Measurements from ENCODE around the gene HPGDS.
"Not testable (repeated sequence)": the region's sequence is repeated elsewhere in the genome, so short reads cannot be mapped to it uniquely, and the experiment has no call there.

Gene HPGDS

GRCh38 chr4:94325835-94326234 lies 16.8 kb downstream of the HPGDS start:
- no peak for DNase-seq (ENCODE audit: low spot score)

- not testable (repeated sequence) for DNase-seq (ENCODE audit: low spot score)
These were observed 22.7 kb downstream of the HPGDS start for GRCh38 chr4:94319927-94320326.

- DNase-seq (ENCODE audit: low spot score): no peak
These were observed 35.3 kb downstream of the HPGDS start for GRCh38 chr4:94307231-94307871.

- DNase-seq (ENCODE audit: low spot score): no peak
These were observed 35.9 kb downstream of the HPGDS start for GRCh38 chr4:94306713-94307112.

- no peak for DNase-seq (ENCODE audit: low spot score)
These were observed 37.0 kb downstream of the HPGDS start for GRCh38 chr4:94305466-94306225.

GRCh38 chr4:94304365-94304971 lies 38.2 kb downstream of the HPGDS start:
- DNase-seq (ENCODE audit: low spot score): no peak

GRCh38 chr4:94302191-94302590 lies 40.4 kb downstream of the HPGDS start:
- DNase-seq (ENCODE audit: low spot score): no peak

GRCh38 chr4:94298725-94299252 lies 43.8 kb downstream of the HPGDS start:
- no peak for DNase-seq (ENCODE audit: low spot score)

GRCh38 chr4:94295473-94295872 lies 47.2 kb downstream of the HPGDS start:
- DNase-seq (ENCODE audit: low spot score): not testable (repeated sequence)

GRCh38 chr4:94293981-94294380 lies 48.7 kb downstream of the HPGDS start:
- DNase-seq (ENCODE audit: low spot score): not testable (repeated sequence)

- no peak for DNase-seq (ENCODE audit: low spot score)
These were observed 52.4 kb downstream of the HPGDS start for GRCh38 chr4:94290245-94290644.

- no peak for DNase-seq (ENCODE audit: low spot score)
These were observed 57.0 kb downstream of the HPGDS start for GRCh38 chr4:94285666-94286065.

- no peak for DNase-seq (ENCODE audit: low spot score)
These were observed 57.7 kb downstream of the HPGDS start for GRCh38 chr4:94284889-94285288.

GRCh38 chr4:94278781-94279180 lies 63.9 kb downstream of the HPGDS start:
- no peak for DNase-seq (ENCODE audit: low spot score)

GRCh38 chr4:94277534-94277933 lies 65.1 kb downstream of the HPGDS start:
- DNase-seq (ENCODE audit: low spot score): no peak

- DNase-seq (ENCODE audit: low spot score): no peak
These were observed 66.4 kb downstream of the HPGDS start for GRCh38 chr4:94276204-94276603.

GRCh38 chr4:94274912-94275311 lies 67.7 kb downstream of the HPGDS start:
- DNase-seq (ENCODE audit: low spot score): no peak

GRCh38 chr4:94271248-94271647 lies 71.4 kb downstream of the HPGDS start:
- DNase-seq (ENCODE audit: low spot score): no peak

- no peak for DNase-seq (ENCODE audit: low spot score)
These were observed 75.6 kb downstream of the HPGDS start for GRCh38 chr4:94267037-94267436.

GRCh38 chr4:94262163-94263016 lies 80.2 kb downstream of the HPGDS start:
- DNase-seq (ENCODE audit: low spot score): no peak

- DNase-seq (ENCODE audit: low spot score): no peak
These were observed 85.8 kb downstream of the HPGDS start for GRCh38 chr4:94256828-94257227.
